Activated naive CD4-positive, alpha-beta T cell treated with Interleukin-2 at 50 U/mL for 16 hours (primary cell): ENCODE results near the gene VPS16.
A peak's percentile ranks its signal among the peaks of the same experiment; 100 is the strongest.

Source experiments
- DNase-seq: peaks from one replicate; pipeline ENCODE4 v3.0.0-alpha.2; 2020

Gene VPS16

GRCh38 chr20:2836035-2836434 is 4.5 kb upstream of the VPS16 start:
- DNase-seq, result no peak

- no peak for DNase-seq
Measured at GRCh38 chr20:2837221-2837960, 3.2 kb upstream of the VPS16 start.

GRCh38 chr20:2838170-2838797 is 2.3 kb upstream of the VPS16 start:
- no peak for DNase-seq

- DNase-seq, result no peak
Measured at GRCh38 chr20:2838847-2839671, 1.5 kb upstream of the VPS16 start.

- no peak for DNase-seq
Measured at GRCh38 chr20:2839732-2840137, 810 bp upstream of the VPS16 start.

- peak; percentile 44 for DNase-seq
Measured at GRCh38 chr20:2840967-2841531, 504 bp downstream of the VPS16 start.

- DNase-seq, result no peak
Measured at GRCh38 chr20:2845607-2846006, 5.1 kb downstream of the VPS16 start.

- no peak for DNase-seq
Measured at GRCh38 chr20:2846698-2847097, 6.2 kb downstream of the VPS16 start.

- no peak for DNase-seq
Measured at GRCh38 chr20:2847802-2848201, 7.3 kb downstream of the VPS16 start.

- no peak for DNase-seq
Measured at GRCh38 chr20:2849529-2849928, 9.0 kb downstream of the VPS16 start.

- DNase-seq, result no peak
Measured at GRCh38 chr20:2851086-2851485, 10.5 kb downstream of the VPS16 start.

GRCh38 chr20:2858591-2858990 is 18.0 kb downstream of the VPS16 start:
- no peak for DNase-seq

GRCh38 chr20:2859330-2860121 is 19.0 kb downstream of the VPS16 start:
- DNase-seq, result no peak

- DNase-seq, result no peak
Measured at GRCh38 chr20:2864626-2865025, 24.1 kb downstream of the VPS16 start.

- DNase-seq, result no peak
Measured at GRCh38 chr20:2865101-2865500, 24.6 kb downstream of the VPS16 start.

- peak; percentile 20 for DNase-seq
Measured at GRCh38 chr20:2865630-2866029, 25.1 kb downstream of the VPS16 start.

- DNase-seq, result no peak
Measured at GRCh38 chr20:2866236-2866635, 25.7 kb downstream of the VPS16 start.

- no peak for DNase-seq
Measured at GRCh38 chr20:2867081-2867864, 26.7 kb downstream of the VPS16 start.

- no peak for DNase-seq
Measured at GRCh38 chr20:2869381-2869780, 28.8 kb downstream of the VPS16 start.

- DNase-seq, result no peak
Measured at GRCh38 chr20:2871111-2871465, 30.5 kb downstream of the VPS16 start.

- DNase-seq, result no peak
Measured at GRCh38 chr20:2871661-2872458, 31.3 kb downstream of the VPS16 start.
